HG03565 (cell line): ENCODE data around the gene RGS5.

ENCODE experiments used
- ATAC-seq: cut with Tn5 transposase; IDR thresholded peaks from one replicate; pipeline ENCODE4 v1.9.1; 2021; ENCODE audit warnings: mild to moderate bottlenecking, moderate library complexity; ENCODE audit not compliant: unreplicated experiment

Gene RGS5

DNA sequence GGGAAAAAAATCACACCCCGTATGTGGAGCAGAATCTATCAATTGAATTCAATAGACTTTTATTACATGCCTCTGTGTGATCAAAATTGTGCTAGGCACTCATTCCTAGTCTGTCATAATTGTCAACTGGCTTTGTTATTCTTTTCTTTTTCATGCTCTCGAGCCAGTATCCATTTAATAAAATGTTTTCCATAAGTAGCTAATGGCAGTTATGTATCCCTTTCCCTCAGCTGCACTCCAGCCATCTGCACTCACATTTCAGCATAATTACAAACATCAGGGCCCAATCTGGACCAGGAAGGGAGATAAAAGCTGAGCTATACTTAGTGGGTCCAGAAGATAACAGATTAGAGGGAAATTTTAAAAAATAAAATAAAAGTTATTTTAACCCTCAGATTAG lies 15.9 kb downstream of the RGS5 start:
- ATAC-seq = no peak

DNA sequence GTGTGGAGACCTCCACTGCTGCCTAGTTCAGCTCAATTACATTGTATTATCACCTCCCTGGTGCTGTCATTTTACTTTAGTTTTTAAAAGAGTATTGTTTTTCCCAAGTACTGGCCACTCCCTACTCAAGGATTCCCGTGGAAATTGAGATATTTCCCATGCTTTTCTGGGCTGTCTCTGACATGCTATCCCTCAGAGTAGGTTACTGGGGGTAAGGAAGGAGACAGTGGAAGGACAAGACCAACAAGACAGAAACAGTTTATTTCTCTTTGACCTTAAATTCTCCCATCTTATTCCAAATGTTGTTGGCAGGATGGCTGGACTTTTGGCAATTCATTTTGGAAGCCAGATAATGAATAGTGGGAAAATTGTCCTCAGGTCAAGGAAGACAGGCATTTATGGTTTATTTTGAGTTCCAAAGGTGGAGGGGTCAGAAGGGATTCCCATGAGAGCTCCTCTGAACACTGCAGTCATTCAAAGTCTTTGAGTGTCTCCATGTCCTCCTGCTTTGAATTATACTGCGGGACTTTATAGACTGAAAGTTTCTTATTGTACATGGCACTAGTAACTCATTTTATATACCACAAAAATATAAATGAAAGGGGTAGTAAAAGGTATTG lies 20.3 kb downstream of the RGS5 start:
- no peak for ATAC-seq

DNA sequence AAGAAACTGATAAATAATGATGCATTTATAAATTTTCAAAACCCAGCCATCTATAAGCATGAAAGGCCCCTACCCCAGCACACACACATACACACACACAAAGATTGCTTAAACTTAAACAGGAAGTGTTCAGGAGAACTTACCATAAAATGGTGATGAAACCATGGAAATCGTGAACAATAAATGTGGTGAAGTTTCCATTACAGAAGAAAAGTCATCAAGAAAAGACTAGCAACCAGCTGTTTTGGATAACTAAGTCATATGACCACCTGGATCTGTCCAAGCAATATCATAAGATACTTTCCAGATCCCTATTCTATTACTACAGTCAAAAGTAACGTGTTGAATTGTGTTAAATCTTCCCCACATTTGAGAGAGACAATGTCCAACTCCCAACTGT lies 24.1 kb downstream of the RGS5 start:
- ATAC-seq = no peak

DNA sequence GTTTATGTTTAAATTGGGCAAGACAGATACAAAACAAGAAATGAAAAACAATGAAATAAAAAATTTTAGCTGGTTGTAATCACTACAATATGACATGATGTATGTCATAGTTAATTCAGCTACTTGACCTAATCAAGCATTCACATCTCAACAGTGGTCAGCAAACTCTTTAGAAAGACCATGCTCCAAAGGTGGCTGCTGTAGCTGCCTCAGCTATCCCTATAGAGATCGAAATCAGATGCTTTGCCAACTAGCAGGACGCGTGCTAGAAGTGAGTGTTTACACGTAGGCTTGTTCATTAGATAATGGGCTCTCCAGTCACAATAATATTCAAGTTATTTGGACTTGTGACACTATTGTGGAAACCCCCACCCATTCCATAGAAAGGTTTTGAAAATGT lies 25.9 kb downstream of the RGS5 start:
- no peak for ATAC-seq

DNA sequence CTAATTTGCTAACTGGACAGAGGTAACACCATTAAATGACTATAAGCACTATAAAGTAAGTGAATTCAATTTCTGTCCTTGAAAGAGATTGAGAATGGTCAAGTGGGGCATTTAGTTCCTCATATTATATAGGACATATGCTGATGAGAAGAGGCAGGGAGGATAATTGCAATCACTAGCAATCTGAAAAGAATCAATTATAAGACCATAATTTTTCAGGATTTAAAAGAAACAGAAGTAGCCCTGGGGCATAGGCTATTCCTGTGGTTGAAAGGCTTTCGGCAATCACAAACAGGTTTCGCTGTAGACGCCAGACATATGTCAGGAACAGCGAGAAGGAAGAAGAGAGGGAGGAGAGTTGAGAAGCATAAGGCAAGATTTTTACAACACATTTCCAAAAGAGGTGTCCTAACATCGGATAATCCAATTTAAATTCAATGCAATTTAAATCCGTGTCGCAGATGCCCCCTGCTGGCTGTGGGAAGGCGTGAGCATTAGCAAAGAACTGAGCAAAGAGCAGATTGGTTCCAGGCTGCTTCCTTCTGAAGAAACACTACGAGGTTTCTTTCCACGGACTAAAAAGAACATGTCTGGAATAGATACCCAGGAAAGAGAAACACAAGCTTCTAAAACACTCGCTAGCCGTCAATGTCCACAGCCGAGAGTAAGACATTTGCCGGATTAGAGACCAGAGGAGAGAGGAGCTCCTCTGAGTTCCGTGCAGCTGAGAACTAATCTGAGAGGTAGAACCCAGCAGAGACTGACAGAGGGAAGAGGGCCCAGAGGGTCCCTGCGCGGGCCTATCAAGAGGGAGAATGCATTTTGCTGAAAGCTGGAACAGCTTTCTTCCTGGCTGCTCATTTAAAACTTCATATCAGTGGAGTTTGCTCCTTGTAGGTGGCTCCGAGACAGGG lies 27.9 kb downstream of the RGS5 start:
- no peak for ATAC-seq

DNA sequence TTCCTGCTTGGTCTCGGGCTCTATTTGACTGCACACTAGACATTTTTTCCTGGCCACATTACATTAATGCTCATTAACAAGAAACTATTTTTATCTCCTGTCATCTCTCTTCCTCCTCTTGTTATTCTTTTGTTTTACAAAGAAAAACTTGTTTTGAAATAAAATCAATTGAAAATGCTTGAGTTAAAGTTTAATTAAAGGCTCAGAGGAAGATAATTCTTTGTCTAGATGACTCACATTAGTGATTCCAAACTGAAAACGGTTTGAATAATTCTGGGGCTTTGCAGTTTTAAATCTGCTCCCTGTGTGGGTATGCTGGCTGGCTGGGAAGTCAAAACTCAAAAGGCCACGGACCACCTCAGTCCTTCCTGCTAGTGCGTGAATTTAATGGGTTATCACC lies 29.6 kb downstream of the RGS5 start:
- no peak for ATAC-seq

DNA sequence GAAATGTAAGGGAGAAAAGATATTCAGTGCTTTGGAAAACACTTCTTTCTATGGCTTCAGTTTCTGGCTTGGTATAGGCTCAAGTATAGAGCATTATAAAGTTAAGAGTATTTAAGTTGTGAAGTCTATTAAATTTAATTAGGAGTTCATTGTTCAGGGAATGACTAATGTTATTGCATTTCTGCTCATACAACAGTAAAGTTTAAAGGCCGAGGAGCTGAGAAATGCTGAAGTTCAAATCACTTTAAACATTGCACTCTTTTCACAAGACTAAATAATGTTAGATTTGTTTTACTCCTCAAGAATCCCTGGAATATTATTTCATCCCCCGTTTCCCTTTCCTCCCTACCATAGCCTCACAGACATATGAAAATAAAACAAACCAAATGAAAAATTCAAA lies 30.1 kb downstream of the RGS5 start:
- no peak for ATAC-seq

DNA sequence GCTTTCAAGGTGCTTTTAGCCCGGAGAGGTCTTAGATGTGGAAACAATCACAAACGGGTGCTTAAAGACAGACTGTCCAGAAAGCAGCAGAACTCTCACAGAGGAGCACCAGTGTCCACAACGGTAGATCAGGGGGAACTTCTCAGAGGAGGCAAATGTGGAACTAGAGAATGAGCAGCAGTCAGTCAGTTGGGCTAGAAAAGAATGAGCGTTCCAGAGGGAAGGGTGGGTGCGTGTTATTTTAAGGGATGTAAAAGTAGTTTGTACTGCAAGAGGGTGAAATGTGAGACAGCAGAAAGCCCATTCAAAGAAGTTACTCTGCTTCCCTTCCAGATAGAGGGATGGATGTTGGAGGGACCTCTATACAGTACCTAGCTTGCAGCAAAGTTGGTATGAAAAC lies 30.9 kb downstream of the RGS5 start:
- ATAC-seq = no peak

DNA sequence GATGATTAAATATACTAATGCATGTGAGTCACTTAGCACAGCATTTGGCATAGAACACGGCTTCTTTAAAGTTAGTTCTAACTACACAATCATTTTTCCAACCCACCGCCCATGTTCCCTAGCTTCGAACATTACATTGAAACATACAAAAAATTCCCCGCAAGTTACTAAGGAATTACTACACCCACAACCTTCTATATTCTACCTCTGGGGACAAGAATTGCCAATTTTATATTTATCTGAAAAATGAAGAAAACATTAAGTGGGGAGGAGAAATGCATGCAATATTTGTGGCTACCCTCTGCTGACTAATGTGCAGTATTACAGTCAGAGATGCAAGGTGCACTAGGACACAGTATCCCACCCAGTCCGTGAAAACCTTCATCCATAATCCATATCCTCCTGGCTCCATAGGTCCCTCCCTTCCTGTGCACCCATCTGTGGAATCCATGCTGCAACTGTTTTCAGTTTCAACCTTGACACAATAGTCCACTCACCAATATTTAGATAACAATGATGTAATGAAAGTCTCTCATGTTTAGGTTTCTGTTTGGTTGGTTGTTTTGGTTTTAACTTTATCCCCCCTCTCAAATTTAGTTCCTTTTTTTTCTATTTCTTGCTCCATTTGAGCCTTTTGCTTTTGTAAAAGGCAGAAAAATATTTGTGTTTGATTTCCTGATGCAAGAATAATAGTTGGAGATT lies 31.6 kb downstream of the RGS5 start:
- ATAC-seq = no peak

DNA sequence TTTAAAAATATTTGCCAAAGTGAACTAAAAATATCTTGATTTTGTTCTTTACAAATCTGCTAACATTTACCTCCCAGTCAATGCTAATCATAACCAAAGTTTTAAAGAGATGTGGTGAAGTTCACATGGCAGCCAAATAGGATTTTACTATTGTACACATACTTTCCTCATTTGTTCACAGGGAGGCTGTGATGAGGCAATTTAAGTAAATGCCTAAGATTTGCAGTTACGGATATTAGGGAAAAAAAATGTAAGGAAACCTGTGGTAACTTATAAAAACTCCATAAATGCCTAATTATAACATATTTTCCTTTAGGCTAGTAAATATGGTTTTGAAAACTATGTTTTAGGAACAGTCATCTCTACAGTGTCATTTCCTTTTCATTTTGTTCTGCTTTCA lies 32.4 kb downstream of the RGS5 start:
- no peak for ATAC-seq

DNA sequence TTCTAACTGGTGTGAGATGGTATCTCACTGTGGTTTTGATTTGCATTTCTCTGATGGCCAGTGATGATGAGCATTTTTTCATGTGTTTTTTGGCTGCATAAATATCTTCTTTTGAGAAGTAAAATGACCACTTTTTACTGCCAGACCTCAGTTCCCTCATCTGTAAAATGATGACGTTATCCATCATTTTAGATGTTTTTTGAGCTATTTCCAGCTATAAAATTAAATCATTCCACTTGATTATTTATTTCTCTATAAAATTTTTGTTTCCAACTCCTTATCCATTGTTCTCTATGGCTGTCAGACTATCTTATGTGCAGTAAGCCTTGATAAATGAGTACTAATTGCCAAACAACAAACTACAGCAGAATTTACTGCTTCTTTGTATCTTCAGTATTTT lies 33.2 kb downstream of the RGS5 start:
- no peak for ATAC-seq

DNA sequence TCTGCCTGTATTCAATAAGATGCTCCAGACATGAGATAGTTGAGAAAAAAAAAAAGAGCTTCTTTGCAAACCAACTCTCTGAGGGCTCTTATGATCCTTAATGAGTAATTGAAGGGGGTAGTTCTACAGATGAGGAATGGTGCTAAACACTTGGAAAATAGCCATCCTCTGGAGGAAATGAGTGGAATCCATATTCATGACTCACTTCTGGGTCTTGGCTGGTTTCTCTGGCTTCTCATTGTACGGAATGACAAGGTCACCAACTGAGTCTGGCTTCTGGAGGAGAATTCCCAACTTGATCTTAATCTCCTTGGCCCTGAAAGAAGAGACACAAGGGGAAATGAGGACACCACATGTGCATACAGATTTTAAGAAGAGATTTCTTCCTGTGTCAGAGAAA lies 34.7 kb downstream of the RGS5 start:
- no peak for ATAC-seq

DNA sequence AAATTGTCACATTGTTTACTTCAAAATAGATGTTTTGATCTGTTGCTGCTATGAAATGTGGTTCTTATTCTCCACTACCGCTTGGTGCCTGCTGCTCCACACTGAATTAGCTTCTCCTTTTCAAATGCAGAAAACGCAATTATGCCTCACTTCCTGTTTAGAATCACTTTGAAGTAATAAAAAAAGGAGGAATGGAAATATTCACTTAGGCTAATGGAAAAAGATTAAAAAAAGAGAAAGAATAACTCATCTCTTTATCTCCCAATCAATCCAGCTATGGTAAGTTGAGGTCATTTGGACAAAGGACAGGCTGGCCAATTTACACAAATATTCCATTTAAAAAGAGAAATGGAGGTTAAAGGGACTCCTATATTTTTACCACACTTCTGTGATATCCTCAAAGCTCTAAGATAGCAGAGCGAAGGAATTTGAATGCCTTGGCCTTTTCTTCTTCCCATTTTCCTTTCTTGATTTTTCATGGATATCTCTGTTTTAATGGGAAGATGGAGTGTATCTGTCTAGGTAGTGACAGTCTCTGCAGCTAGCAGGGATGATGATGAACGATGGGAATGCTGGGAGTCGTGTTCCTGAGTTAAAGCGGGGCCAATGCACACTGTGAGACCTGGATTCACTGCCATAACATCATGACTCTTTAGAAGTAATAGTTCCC lies 35.7 kb downstream of the RGS5 start:
- ATAC-seq = no peak

DNA sequence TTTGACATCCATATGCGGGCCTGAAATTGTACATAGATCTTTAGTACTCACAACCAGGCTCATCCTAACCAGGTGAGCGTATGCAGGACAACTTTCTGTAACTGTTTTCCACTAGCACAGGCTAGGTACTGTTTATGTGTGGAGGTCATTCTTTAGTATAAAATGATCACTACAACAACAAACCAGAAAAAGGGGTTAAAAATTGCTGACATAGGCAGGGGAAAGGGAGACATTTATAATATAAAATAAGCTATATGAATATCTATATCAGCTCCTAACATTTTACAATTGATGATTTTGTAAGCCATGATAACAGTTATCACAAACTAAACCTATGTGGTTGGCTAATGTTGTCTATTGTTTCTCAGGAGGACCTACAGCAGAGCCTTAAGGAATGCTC lies 37.6 kb downstream of the RGS5 start:
- no peak for ATAC-seq

DNA sequence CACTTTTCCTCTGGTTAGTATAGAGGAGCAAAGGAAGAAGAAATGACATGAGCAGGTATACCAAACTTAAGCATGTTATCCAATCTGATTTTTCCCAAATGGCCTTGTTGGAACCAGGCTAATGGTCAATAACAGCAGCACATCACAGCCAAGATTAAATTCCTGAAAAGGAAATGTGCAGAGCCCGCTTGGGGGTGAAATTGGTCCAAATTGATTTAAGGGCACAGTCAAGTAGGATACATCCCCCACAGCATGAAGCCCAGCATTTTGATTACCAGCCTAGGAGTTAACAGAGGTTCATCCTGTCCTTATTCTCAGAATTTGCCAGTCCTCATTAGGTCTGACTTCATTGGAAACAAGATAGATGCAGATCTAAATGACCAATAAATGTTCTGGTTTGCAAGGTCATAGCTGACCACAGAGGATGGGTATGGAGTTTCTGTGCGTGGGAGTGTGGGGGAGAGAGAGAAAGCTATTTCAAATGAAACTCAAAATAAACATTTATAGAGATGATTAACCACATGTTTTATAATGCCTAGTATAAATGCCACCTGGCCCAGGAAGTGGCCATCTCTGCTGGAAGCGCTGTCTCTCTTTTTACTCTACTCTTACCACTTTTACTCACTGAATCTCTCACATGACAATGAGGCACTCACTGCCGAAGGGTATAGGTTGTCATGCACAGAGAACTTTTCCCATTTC lies 38.7 kb downstream of the RGS5 start:
- no peak for ATAC-seq

DNA sequence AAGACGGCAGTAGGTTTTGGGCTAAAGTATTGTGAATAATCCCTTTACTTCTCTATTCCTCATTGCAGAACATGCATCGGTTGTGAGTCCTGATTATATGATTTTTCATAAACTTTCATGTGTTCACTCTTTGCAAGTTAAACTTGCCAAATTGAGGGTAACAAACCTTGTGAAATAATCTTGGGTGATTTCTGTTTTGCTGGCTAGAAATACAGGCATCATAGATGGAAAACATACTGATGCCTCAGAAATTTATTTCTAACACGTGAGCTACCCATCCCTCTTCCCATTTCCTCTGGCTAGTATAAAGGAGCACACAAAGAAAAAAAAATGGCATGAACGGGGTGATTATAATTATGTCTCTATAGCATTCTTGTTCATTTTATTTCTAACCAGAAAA lies 39.6 kb downstream of the RGS5 start:
- no peak for ATAC-seq

DNA sequence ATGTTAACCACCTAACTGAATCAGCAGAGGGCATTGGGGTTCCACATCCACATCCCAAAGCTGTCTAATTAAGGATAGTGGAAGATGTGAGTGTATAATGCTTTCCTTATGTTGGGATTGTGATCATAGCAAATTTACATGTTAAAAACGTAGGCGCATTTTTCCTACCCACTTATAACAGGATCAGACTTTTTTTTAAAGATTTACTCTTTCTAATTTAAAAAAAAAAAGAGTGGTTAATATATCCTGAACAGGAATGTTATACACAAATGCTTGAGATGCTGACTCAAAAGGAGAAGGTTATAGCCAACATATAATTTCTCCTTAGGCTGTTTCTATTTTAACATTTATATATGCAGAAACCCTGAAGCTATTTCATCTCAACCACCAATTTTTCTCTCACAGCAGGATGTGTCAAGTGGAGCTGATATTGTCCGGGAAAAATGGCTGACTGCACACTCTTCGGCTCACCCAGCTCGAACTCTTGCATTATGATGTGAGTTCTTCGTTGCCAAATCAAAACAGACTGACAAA lies 40.3 kb downstream of the RGS5 start:
- ATAC-seq = no peak

DNA sequence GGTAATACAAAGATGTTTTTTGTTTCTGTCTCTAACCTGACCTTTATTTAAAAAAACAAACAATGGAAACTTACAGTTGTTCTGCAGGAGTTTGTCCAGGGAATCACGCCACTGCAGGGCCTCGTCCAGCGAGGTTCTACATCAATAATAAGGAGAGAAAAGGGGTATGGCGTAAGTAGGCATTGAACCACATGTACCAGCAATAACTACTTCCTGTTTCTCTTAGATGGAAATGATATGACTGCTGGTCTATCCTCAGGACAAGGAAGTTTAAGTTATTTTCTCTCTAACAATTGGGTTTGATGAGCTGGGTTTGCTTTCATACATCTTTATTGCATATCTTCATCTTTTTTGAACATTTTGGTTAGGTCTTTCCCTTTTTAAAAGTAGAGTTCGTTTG lies 40.9 kb downstream of the RGS5 start:
- no peak for ATAC-seq

DNA sequence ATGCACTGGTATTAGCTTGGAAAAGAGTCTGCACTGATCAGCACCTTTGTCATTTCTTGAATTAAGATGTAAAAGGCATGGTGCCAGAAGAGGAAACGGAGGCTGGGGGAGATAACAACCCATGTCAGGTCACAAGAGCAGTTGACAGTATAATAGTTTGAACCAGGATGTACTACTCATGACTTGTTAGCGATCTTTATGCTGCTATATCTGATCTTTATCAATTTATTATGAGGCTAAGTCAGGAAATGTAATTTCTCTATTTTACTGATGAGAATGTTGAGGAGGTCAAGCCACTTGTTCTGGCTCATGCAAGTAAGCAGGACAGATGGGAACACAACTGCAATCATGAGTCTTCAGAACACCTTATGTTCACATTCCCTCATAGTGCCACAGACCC lies 41.4 kb downstream of the RGS5 start:
- no peak for ATAC-seq

DNA sequence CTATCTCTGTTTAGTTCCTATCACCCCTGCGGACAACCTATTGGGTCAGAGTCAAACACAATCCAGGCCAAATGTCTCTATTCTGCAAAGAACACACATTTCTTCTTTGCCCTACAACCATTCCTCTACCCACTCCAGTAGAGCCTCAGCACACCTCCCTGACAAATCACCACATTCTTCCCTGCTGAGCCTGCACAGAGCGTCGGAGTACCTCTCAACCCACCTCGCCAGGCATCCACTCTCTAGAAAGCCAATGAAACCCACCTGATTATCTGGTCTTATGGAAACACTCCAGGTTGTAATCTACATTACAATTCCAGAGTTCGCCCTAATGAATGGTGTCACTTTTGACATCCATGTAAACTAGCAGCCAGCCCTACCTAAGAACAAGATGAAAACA lies 47.1 kb downstream of the RGS5 start:
- no peak for ATAC-seq

DNA sequence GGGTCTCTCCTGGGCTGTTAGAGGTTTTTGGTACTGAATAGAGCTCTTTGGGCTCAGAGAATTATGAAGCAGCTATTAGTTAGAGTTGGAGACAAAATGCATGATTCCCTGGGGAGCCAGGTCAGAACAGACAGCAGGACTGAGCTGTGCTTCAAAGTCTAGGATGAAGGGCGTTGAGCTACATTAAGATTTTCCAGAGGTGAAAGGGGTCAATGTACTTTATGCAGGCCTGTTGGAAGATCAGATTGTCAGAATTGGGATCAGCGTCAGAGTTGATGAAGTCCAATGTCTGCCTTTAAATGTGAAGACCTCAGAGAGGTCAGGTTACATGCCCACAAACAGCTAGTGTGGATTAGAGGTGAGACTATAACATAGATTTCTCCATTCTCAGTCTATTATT lies 53.8 kb downstream of the RGS5 start:
- no peak for ATAC-seq
